KMS-11 (cell line): ENCODE results near the gene PGA3.
"Not testable (repeated sequence)": the region's sequence is repeated elsewhere in the genome, so short reads cannot be mapped to it uniquely, and the experiment has no call there.

Experiments used
- H2AFZ ChIP-seq: fragments of 200-600 bp; sonication (generic); 2 replicates; pipeline ENCODE4 v1.6.1; 2016; ENCODE audit warnings: antibody characterized with exemption, mixed run types, low read depth
- H3K27ac ChIP-seq: fragments of 200-600 bp; sonication (generic); 2 replicates; pipeline ENCODE4 v1.6.1; 2016; ENCODE audit warnings: mild to moderate bottlenecking, mixed run types
- H3K27me3 ChIP-seq: fragments of 200-600 bp; sonication (generic); 2 replicates; pipeline ENCODE4 v1.6.1; 2017; ENCODE audit warnings: mild to moderate bottlenecking, low read depth, mixed run types, moderate library complexity; ENCODE audit not compliant: insufficient read depth
- H3K36me3 ChIP-seq: fragments of 200-600 bp; sonication (generic); 2 replicates; pipeline ENCODE4 v1.6.1; 2017; ENCODE audit warnings: mild to moderate bottlenecking, mixed run types; ENCODE audit not compliant: insufficient read depth
- H3K4me1 ChIP-seq: fragments of 200-600 bp; sonication (generic); 2 replicates; pipeline ENCODE4 v1.6.1; 2016; ENCODE audit warnings: mild to moderate bottlenecking, low read depth, mixed run types; ENCODE audit not compliant: poor library complexity, severe bottlenecking
- H3K4me2 ChIP-seq: fragments of 200-600 bp; sonication (generic); 2 replicates; pipeline ENCODE4 v1.7.0; 2016; ENCODE audit warnings: mild to moderate bottlenecking, mixed run types
- H3K4me3 ChIP-seq: fragments of 200-600 bp; sonication (generic); IDR thresholded peaks from 2 replicates; pipeline ENCODE4 v1.6.1; 2017; ENCODE audit warnings: low read depth, low read length, mixed read lengths; ENCODE audit not compliant: insufficient read depth
- H3K79me2 ChIP-seq: fragments of 200-600 bp; sonication (generic); 2 replicates; pipeline ENCODE4 v1.6.1; 2016; ENCODE audit warnings: low read depth, mixed run types; ENCODE audit not compliant: insufficient read depth
- H3K9ac ChIP-seq: fragments of 200-600 bp; sonication (generic); 2 replicates; pipeline ENCODE4 v1.6.1; 2016; ENCODE audit warnings: mild to moderate bottlenecking, mixed run types
- H4K20me1 ChIP-seq: fragments of 200-600 bp; sonication (generic); 2 replicates; pipeline ENCODE4 v1.6.1; 2016; ENCODE audit warnings: mild to moderate bottlenecking, mixed run types; ENCODE audit not compliant: insufficient read depth
- TF ChIP-seq, protein P1 (sequence below): fragments of 200-600 bp; sonication (generic); conservative IDR thresholded peaks from 2 replicates; pipeline ENCODE4 v1.6.1; 2017; ENCODE audit warnings: low read depth, mild to moderate bottlenecking, antibody characterized with exemption, low read length, moderate library complexity, mixed read lengths

The PGA3 gene

DNA sequence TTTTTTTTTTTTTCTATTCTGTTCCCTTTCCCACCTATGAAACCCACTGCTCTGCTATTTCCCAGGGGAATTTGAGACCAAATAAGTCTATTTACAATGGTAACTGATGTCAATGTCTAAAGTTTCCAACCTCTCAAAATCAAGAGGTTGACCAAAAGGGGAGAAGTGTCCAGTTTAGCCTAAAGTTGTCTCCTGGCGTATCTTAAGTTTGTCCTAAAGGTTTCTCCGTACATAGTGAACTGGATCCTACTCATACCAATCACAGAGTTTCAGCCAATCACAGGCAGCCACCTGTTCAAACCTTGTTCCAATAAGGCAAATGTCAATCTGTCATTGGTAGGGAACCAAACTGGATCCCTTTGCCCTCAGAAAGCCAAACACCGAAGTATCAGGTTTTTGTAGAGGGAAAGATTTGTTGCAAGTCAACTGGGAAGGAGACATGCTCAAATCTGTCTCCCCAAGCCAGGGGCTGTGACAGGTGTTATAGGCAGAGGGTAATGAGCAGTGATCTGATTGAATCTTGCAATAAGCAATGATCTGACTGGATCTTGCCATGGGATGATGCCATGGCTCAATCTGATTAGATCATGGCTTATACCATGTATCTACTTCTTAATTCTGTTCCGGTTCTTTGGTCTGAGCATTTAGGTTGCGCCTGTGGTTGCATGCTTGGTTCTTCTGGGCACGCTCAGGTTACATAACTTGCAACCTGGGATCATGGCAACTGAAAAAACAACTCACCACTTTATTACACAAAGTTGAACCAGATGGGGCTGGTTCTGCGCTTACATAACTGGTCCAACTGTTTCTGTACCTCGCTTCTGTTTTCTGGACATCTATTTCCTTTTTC is 41.0 kb upstream of the PGA3 start:
- H3K4me2 ChIP-seq = peak overlapping the region; percentile 95
- H3K9ac ChIP-seq = peak overlapping the region; percentile 75
- TF ChIP-seq, protein P1, sequence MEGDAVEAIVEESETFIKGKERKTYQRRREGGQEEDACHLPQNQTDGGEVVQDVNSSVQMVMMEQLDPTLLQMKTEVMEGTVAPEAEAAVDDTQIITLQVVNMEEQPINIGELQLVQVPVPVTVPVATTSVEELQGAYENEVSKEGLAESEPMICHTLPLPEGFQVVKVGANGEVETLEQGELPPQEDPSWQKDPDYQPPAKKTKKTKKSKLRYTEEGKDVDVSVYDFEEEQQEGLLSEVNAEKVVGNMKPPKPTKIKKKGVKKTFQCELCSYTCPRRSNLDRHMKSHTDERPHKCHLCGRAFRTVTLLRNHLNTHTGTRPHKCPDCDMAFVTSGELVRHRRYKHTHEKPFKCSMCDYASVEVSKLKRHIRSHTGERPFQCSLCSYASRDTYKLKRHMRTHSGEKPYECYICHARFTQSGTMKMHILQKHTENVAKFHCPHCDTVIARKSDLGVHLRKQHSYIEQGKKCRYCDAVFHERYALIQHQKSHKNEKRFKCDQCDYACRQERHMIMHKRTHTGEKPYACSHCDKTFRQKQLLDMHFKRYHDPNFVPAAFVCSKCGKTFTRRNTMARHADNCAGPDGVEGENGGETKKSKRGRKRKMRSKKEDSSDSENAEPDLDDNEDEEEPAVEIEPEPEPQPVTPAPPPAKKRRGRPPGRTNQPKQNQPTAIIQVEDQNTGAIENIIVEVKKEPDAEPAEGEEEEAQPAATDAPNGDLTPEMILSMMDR = no peak
- H3K79me2 ChIP-seq = no peaks in the 10 kb centered on the region
- no peaks in the 10 kb centered on the region for H3K36me3 ChIP-seq
- peak overlapping the region; percentile 81 for H3K27ac ChIP-seq
- peak overlapping the region; percentile 76 for H2AFZ ChIP-seq
- no peaks in the 10 kb centered on the region for H3K27me3 ChIP-seq
- no peaks in the 10 kb centered on the region for H4K20me1 ChIP-seq
- no peak overlapping the region for H3K4me3 ChIP-seq
- H3K4me1 ChIP-seq = peaks cover 40% of the 10 kb centered on the region

DNA sequence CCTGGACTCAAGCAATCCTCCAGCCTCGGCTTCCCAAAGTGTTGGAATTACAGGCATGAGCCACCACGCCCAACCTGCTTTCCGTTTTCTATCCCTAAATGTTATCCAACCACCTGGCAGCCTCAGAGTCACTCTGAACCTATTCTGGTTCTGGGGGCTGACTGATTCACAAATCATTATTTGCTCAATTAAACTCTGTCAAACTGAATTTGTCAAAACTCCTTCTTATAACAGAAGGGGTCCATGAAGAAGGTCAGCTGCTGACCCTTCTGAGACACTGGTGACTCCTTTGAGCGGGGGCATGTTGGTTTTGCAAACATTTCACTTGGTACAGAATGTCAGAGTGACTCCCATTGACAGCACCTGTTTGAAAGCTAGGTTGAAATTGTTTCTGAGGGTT is 40.3 kb upstream of the PGA3 start:
- Histone ChIP-seq H4K20me1 (no peaks in the 10 kb centered on the region), H3K27ac (no peak overlapping the region), H2AFZ (no peak overlapping the region), H3K79me2 (no peaks in the 10 kb centered on the region), H3K4me1 (peaks cover 43% of the 10 kb centered on the region), H3K4me3 (no peak overlapping the region), H3K27me3 (no peaks in the 10 kb centered on the region), H3K36me3 (no peaks in the 10 kb centered on the region), H3K4me2 (no peak overlapping the region), H3K9ac (no peak overlapping the region)
- TF ChIP-seq, protein P1 = no peak

DNA sequence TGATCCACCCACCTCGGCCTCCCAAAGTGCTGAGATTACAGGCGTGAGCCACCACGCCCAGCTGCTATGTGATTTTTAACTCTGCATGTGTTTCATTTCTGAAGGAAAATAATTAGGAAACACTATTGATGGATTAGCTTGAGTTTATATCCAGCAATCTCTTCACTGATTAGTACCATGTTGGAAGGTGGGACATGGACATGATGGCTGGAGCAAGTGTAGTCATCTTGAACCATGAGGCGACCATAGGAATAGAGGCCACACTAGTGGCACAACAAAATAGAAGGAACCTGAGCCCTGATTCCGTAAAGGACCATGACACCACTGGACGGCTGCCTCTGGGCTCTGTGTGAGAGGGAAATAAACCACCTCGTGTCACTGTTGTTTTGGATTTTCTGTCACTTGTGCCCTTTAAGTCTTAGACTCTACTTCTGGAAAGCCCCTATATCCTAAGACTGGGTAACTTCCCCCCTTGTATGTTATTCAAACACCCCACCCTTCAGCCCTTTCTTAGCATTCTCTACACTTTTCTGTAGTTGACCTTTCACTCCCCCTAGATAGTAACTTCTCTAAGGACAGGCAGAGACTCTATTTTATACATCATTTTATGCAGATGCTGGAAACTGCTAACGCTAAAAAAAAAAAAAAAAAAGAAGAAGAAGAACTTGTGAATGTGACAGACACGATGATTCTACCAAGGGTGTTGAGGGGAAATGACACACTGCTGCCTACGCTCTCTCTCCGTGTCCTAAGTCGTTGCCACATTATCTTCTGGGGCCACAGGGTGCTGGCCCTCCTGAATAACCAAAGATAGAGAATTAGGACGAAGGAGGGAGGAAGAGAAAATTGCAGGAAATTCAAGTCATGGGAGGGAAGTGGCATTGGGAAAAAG is 39.4 kb upstream of the PGA3 start:
- Histone ChIP-seq H3K36me3 (no peaks in the 10 kb centered on the region), H3K4me3 (no peak overlapping the region), H3K4me2 (no peak overlapping the region), H3K9ac (no peak overlapping the region), H4K20me1 (no peaks in the 10 kb centered on the region), H2AFZ (no peak overlapping the region), H3K4me1 (peaks cover 35% of the 10 kb centered on the region), H3K27ac (no peak overlapping the region), H3K79me2 (no peaks in the 10 kb centered on the region), H3K27me3 (no peaks in the 10 kb centered on the region)
- TF ChIP-seq, protein P1 = no peak

DNA sequence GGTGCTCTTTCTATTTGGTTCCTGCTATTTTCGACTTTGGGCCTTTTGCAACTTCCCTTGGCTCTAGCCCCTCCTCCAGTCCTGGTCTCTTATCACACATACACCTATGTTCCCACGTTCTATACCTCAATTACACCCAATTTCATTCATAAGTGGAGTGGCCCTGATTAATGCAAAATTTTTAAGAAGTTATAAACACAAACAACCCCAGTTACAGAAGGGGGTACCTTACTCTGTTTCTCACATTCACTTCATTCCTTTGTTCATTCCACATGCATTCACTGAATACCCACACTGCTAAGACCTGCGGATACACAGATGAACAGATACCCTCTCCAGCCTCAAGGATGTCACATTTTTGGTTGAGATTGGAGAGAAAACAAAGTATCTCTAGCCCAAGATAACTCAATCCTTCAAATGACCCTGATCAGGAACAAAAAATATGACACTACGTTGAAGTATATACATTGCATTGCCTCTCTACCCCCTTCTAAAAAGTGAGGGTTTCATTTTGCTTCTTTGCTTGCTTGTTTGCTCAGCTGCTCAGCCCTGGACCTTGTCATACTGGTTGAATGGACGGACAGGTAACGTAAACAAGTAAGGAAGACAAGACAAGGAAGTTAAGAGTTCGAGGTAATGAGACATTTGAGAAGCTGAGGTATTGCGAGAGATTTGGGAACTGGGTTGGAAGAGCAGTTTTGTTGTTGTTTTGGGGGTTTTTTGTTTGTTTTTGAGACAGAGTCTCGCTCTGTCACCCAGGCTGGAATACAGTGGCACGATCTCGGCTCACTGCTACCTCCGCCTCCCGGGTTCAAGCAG is 38.5 kb upstream of the PGA3 start:
- no peak overlapping the region for H3K9ac ChIP-seq
- TF ChIP-seq, protein P1 = no peak
- H3K4me3 ChIP-seq = no peak overlapping the region
- H3K36me3 ChIP-seq = no peaks in the 10 kb centered on the region
- no peak overlapping the region for H3K27ac ChIP-seq
- no peaks in the 10 kb centered on the region for H3K79me2 ChIP-seq
- peaks cover 29% of the 10 kb centered on the region for H3K4me1 ChIP-seq
- no peak overlapping the region for H3K4me2 ChIP-seq
- no peaks in the 10 kb centered on the region for H3K27me3 ChIP-seq
- no peak overlapping the region for H2AFZ ChIP-seq
- no peaks in the 10 kb centered on the region for H4K20me1 ChIP-seq

DNA sequence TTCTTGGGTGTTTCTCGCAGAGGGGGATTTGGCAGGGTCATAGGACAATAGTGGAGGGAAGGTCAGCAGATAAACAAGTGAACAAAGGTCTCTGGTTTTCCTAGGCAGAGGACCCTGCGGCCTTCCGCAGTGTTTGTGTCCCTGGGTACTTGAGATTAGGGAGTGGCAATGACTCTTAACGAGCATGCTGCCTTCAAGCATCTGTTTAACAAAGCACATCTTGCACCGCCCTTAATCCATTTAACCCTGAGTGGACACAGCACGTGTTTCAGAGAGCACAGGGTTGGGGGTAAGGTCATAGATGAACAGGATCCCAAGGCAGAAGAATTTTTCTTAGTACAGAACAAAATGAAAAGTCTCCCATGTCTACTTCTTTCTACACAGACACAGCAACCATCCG is 37.5 kb upstream of the PGA3 start:
- not testable (repeated sequence) for H4K20me1 ChIP-seq, H3K27ac ChIP-seq, H3K27me3 ChIP-seq, H3K36me3 ChIP-seq, H3K79me2 ChIP-seq, H3K4me2 ChIP-seq, H3K4me3 ChIP-seq, H2AFZ ChIP-seq, H3K9ac ChIP-seq
- H3K4me1 ChIP-seq = peaks cover 19% of the 10 kb centered on the region

DNA sequence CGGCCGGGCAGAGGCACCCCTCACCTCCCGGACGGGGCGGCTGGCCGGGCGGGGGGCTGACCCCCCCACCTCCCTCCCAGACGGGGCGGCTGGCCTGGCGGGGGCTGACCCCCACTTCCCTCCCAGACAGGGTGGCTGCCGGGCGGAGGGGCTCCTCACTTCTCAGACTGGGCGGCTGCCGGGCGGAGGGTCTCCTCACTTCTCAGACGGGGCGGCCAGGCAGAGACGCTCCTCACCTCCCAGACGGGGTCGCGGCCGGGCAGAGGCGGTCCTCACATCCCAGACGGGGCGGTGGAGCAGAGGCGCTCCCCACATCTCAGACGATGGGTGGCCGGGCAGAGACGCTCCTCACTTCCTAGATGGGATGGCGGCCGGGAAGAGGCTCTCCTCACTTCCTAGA is 37.0 kb upstream of the PGA3 start:
- not testable (repeated sequence) for H3K4me3 ChIP-seq, H3K27ac ChIP-seq, H3K9ac ChIP-seq, H3K27me3 ChIP-seq, H2AFZ ChIP-seq, H3K36me3 ChIP-seq, H3K79me2 ChIP-seq, H3K4me2 ChIP-seq, H4K20me1 ChIP-seq
- peaks cover 18% of the 10 kb centered on the region for H3K4me1 ChIP-seq
